Measurements from ENCODE around the gene ABHD6.
"Not testable (repeated sequence)": the region's sequence is repeated elsewhere in the genome, so short reads cannot be mapped to it uniquely, and the experiment has no call there.

Gene ABHD6

GRCh38 chr3:58324391-58325390 lies 87.1 kb downstream of the ABHD6 start:
- DNase-seq = no peak

GRCh38 chr3:58325525-58325992 lies 88.0 kb downstream of the ABHD6 start:
- no peak for DNase-seq

GRCh38 chr3:58326267-58326900 lies 88.8 kb downstream of the ABHD6 start:
- DNase-seq = no peak

- no peak for DNase-seq
Observed at GRCh38 chr3:58329150-58329921, 91.7 kb downstream of the ABHD6 start.

- no peak for DNase-seq
Observed at GRCh38 chr3:58329922-58330413, 92.4 kb downstream of the ABHD6 start.

GRCh38 chr3:58331593-58332152 lies 94.1 kb downstream of the ABHD6 start:
- DNase-seq = no peak

GRCh38 chr3:58332575-58333188 lies 95.1 kb downstream of the ABHD6 start, which contains the start of gene PXK:
TSS of gene PXK (plus strand) at chr3:58332892. CDS start at chr3:58332989, 97 bp downstream.
- DNase-seq = peak; percentile 83

- no peak for DNase-seq
Observed at GRCh38 chr3:58333206-58334012, 95.8 kb downstream of the ABHD6 start.

- DNase-seq = no peak
Observed at GRCh38 chr3:58334013-58334321, 96.4 kb downstream of the ABHD6 start.

GRCh38 chr3:58334506-58334884 lies 96.9 kb downstream of the ABHD6 start:
- DNase-seq = no peak

- DNase-seq = no peak
Observed at GRCh38 chr3:58335652-58335947, 98.0 kb downstream of the ABHD6 start.

- peak; percentile 92 for DNase-seq
Observed at GRCh38 chr3:58336135-58336882, 98.7 kb downstream of the ABHD6 start.

GRCh38 chr3:58337190-58337589 lies 99.6 kb downstream of the ABHD6 start:
- no peak for DNase-seq

- DNase-seq = not testable (repeated sequence)
Observed at GRCh38 chr3:58339146-58339545, 101.6 kb downstream of the ABHD6 start.

- DNase-seq = no peak
Observed at GRCh38 chr3:58340594-58341244, 103.1 kb downstream of the ABHD6 start.

GRCh38 chr3:58341376-58341775 lies 103.8 kb downstream of the ABHD6 start:
- DNase-seq = peak; percentile 23

GRCh38 chr3:58342676-58343075 lies 105.1 kb downstream of the ABHD6 start:
- no peak for DNase-seq

All from fibroblast of skin of right quadriceps (primary cell).